Right lobe of liver (tissue), 6 donors: ENCODE results near the gene SPPL2A. TPM values are rescaled to one million over a fixed set of nuclear protein-coding genes. Genes with fewer than 3 reads are reported as not detected.

Source experiments
- ATAC-seq, 4 donors: fragments of 200-7000 bp; cut with Tn5 transposase; one replicate each; pipeline ENCODE4 v1.9.1; 2020; ENCODE audit warnings: mild to moderate bottlenecking in 4 of 4, moderate library complexity in 4 of 4
- DNase-seq, 3 donors: peaks; one replicate each; pipeline ENCODE4 v3.0.0-alpha.2; 2020
- H3K27ac ChIP-seq, 3 donors: fragments of 200-600 bp; one replicate each; pipeline ENCODE4 v1.8.0; 2022
- H3K27me3 ChIP-seq, 2 donors: fragments of 200-600 bp; one replicate each; pipeline ENCODE4 v1.8.0; 2022
- H3K36me3 ChIP-seq, 4 donors: fragments of 200-600 bp; sonication (generic) in 1 of 4; one replicate each; pipeline versions ENCODE4 v1.5.1 to v1.8.0; 2017 to 2022; ENCODE audit warnings: control low read depth in 1 of 4
- H3K4me1 ChIP-seq, 4 donors: fragments of 200-600 bp; sonication (generic) in 1 of 4; one replicate each; pipeline versions ENCODE4 v1.5.1 to v1.8.0; 2017 to 2022; ENCODE audit warnings: control low read depth in 1 of 4
- H3K4me3 ChIP-seq, 3 donors: fragments of 200-600 bp; one replicate each; pipeline ENCODE4 v1.8.0; 2022
- H3K9me3 ChIP-seq, 4 donors: fragments of 200-600 bp; sonication (generic) in 1 of 4; one replicate each; pipeline versions ENCODE4 v1.5.1 to v1.8.0; 2017 to 2022; ENCODE audit warnings: control low read depth in 1 of 4
- CTCF ChIP-seq, 4 donors: fragments of 200-600 bp in 3 of 4; fragments of 450-650 bp in 1 of 4; IDR thresholded peaks; one replicate each; pipeline versions ENCODE4 v1.5.1 to v1.8.0; 2016 to 2022; ENCODE audit warnings: antibody characterized with exemption in 4 of 4, mild to moderate bottlenecking in 2 of 4
- POLR2A ChIP-seq: fragments of 450-650 bp; IDR thresholded peaks from one replicate; pipeline ENCODE4 v1.6.1; 2017; ENCODE audit warnings: antibody characterized with exemption, mild to moderate bottlenecking
- WGBS: methylation state at CpG from one replicate; pipeline ENCODE4 v1.1.6; 2018; ENCODE audit warnings: low coverage, low lambda C conversion rate; ENCODE audit not compliant: insufficient coverage; ENCODE audit errors: missing lambda C conversion rate; 5-methylcytosine and 5-hydroxymethylcytosine counted together
- intact Hi-C, 2 donors: fragments of 100-400 bp; cut with DNase I; formaldehyde crosslinking; loops; one replicate each; pipeline versions ENCODE4 v1.11.2 to v1.14.1; 2022
- total RNA-seq, 6 experiments: library from RNA; depleted of rRNA in 2 of 6; stranded (reverse); fragments of >200 nt in 2 of 6; fragmentation: NEBNext Ultra II Directional in 3 of 6; extraction: Animal tissue kit (Norgen Biotek cat#: 25700) in 3 of 6; gene quantifications; one replicate each; pipeline versions ENCODE4 v1.1.0 to v1.2.4, GENCODE V29; 2016 to 2023
- donor health status: DM: no; HTN: yes; CAD: no.
- donor health status: DM: no; HTN: no; CAD: no.
- donor health status: DM: no; HTN: no; CAD: no.
- donor health status: DM: no; HTN: yes; CAD: no.
- donor health status: DM: no; HTN: yes; CAD: no.

Gene SPPL2A
- total RNA-seq, 6 experiments from 2014 or later, result 94.0 to 239 (median 120) TPM

GRCh38 chr15:50685191-50685975 is 80.1 kb downstream of the SPPL2A start:
- intact Hi-C loops, result loop anchor here in 1 of 2 donors (10.0 kb wide), 1 partner anchor 79 kb away; the partner anchor contains the start of gene SPPL2A
- Histone ChIP-seq H3K4me1 (peaks cover 0 to 44% (median 11%) of the 10 kb centered on the region in 4 donors), H3K4me3 (peak overlapping the region; percentile 91 to 97 (median 93)), H3K27me3 (no peaks in the 10 kb centered on the region), H3K9me3 (no peaks in the 10 kb centered on the region), H3K36me3 (peaks cover 0 to 9% (median 0%) of the 10 kb centered on the region in 4 donors), H3K27ac (peak overlapping the region; percentile 94 to 99 (median 96))
- ATAC-seq (no peak), DNase-seq (no peak)
- TF ChIP-seq CTCF (IDR thresholded peaks at IDR 0.05) (peak in 1 of 4 donors; percentile 16), POLR2A (no peak)
- WGBS, result 14% methylated on average over 16 of the region's 22 CpGs

GRCh38 chr15:50681467-50681866 is 84.0 kb downstream of the SPPL2A start:
- H3K27ac ChIP-seq, result no peak overlapping the region
- intact Hi-C loops, result loop anchor here in 1 of 2 donors (10.0 kb wide), 1 partner anchor 83 kb away; the partner anchor contains the start of gene SPPL2A
- H3K27me3 ChIP-seq, result no peaks in the 10 kb centered on the region
- H3K36me3 ChIP-seq, result peaks cover 0 to 9% (median 0%) of the 10 kb centered on the region in 4 donors
- TF ChIP-seq POLR2A (no peak), CTCF (IDR thresholded peaks at IDR 0.05) (no peak)
- ATAC-seq (no peak), DNase-seq (no peak)
- H3K4me1 ChIP-seq, result peaks cover 0 to 68% (median 12%) of the 10 kb centered on the region in 4 donors
- H3K9me3 ChIP-seq, result no peaks in the 10 kb centered on the region
- no peak overlapping the region for H3K4me3 ChIP-seq

GRCh38 chr15:50676799-50677483 is 88.6 kb downstream of the SPPL2A start:
- peak; percentile 16 to 42 (median 30) for ATAC-seq
- Histone ChIP-seq H3K4me1 (peaks cover 0 to 50% (median 7%) of the 10 kb centered on the region in 4 donors), H3K36me3 (no peaks in the 10 kb centered on the region), H3K27me3 (no peaks in the 10 kb centered on the region), H3K27ac (peak overlapping the region in 1 of 3 donors; percentile 0), H3K4me3 (no peak overlapping the region), H3K9me3 (no peaks in the 10 kb centered on the region)
- WGBS, result 47% methylated on average over 2 of the region's 6 CpGs
- no peak for TF ChIP-seq POLR2A
- TF ChIP-seq CTCF (IDR thresholded peaks at IDR 0.05), result no peak
- intact Hi-C loops, result loop anchor here in 1 of 2 donors (10.0 kb wide), 1 partner anchor 198 kb away; no protein-coding TSS in a partner anchor
- DNase-seq, result no peak

- DNase-seq, result no peak
- no peaks in the 10 kb centered on the region for H3K36me3 ChIP-seq
- H3K27ac ChIP-seq, result no peak overlapping the region
- H3K4me1 ChIP-seq, result peaks cover 0 to 51% (median 7%) of the 10 kb centered on the region in 4 donors
- TF ChIP-seq POLR2A, result no peak
- TF ChIP-seq CTCF (IDR thresholded peaks at IDR 0.05), result peak; percentile 67 to 80 (median 73)
- H3K4me3 ChIP-seq, result no peak overlapping the region
- intact Hi-C loops, result loop anchor here in 1 of 2 donors (10.0 kb wide), 1 partner anchor 199 kb away; no protein-coding TSS in a partner anchor
- H3K9me3 ChIP-seq, result no peaks in the 10 kb centered on the region
- no peaks in the 10 kb centered on the region for H3K27me3 ChIP-seq
- peak in 3 of 4 donors; percentile 19 to 30 (median 27) for ATAC-seq
Observed at GRCh38 chr15:50675535-50676144, 89.9 kb downstream of the SPPL2A start.
